Lung microvascular endothelial cell (primary cell): ENCODE results near the gene DCAF16. TPM values are rescaled to one million over a fixed set of nuclear protein-coding genes. Genes with fewer than 3 reads are reported as not detected.

ENCODE experiments used
- total RNA-seq: library from RNA; depleted of rRNA; stranded (reverse); fragments of >200 nt; gene quantifications from 2 replicates; pipeline ENCODE4 v1.2.1, GENCODE V29; 2014

The DCAF16 gene
- total RNA-seq, 1 donor from 2014 or later, result 19.0 TPM

Other genes with a start within 250 kb of the DCAF16 start
- gene LAP3, start 233.6 kb downstream of the DCAF16 start, total RNA-seq, result 117 and 174 TPM in 2 replicates
- 13.7 and 23.2 TPM in 2 replicates for gene MED28, start 196.1 kb downstream of the DCAF16 start, total RNA-seq
- gene FAM184B, start 29.1 kb downstream of the DCAF16 start, total RNA-seq, result not detected in 2 replicates
- 4.0 and 14.8 TPM in 2 replicates for gene NCAPG, start 222 bp upstream of the DCAF16 start, total RNA-seq
- gene LCORL, start 211.0 kb upstream of the DCAF16 start, total RNA-seq, result 11.8 and 16.9 TPM in 2 replicates